Stimulated activated CD8-positive, alpha-beta memory T cell treated with anti-CD3 and anti-CD28 coated beads, Interleukin-4, amount 100 ng/mL, for 24 hours (primary cell): ENCODE measurements around the gene RNF215.

Experiments
- DNase-seq: peaks from one replicate; pipeline ENCODE4 v3.0.0-alpha.2; 2020; ENCODE audit warnings: low read depth

Gene RNF215

DNA sequence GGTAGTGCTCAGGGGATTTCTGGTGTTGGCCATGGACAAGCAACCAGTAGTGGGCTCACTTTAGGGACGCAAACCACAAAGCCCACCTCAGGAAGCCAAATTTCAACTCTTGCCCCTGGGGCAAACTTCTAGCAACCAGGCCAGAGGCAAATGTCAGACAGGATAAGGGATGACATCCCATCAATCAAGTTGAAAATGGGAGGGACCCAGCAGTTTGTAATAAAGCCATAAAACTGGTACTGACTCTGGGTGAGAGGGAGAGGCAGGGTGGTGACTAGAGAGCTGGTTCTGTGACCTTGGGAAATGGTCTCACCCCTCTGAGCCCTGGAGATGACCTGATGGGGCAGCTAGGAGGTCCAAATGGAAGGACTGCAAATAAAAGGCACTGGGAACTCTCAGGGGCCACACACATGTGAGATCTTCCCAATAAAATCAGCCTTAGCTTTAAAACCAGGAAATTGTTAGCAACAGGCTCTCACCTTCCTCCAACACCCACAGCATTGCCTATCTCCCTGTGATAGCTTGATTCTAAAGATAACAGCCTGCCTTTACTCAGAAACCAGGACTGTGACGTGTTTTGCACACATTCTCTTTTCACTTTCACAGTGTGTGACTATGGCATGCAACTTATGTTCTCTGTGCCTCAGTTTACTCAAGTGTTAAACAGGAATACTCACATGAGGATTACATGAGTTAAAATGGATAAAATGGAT lies 54.1 kb downstream of the RNF215 start:
- DNase-seq: no peak

DNA sequence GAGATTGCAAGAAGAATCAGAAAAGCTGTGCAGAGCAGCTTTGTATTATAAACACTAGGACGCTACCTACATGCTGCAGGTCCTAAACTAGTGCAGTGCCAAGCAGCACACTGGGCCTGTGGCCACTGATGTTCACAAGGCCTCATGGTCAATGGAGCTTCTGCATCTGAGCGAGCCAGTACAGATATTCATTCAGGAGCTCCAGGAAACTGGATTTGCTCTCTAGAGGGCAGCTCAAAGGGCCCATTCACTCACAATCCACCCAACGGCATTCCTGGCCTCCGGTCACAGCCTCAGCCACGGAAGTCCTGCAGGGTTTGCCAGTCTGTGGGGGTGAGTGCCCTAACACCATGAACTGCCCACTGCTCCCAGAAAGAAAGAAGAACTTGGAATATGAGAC lies 54.7 kb downstream of the RNF215 start:
- DNase-seq: no peak
